Nucleus accumbens (tissue), 56 donors: ENCODE data around the gene IQSEC3.
"Not testable (repeated sequence)": the region's sequence is repeated elsewhere in the genome, so short reads cannot be mapped to it uniquely, and the experiment has no call there.

ENCODE experiments used
- DNase-seq, 56 donors: peaks; one replicate each; lab custom pipeline; 2025; lab: John Stamatoyannopoulos, UW

Gene IQSEC3

GRCh38 chr12:66428-66781 is at the start of gene IQSEC3:
Gene IQSEC3, plus strand, starts transcription at chr12:66767. Its CDS starts 116 bp downstream, at chr12:66883.
- not testable (repeated sequence) for DNase-seq

- DNase-seq: not testable (repeated sequence)
Measured at GRCh38 chr12:17370-18340, 48.9 kb upstream of the IQSEC3 start.

- not testable (repeated sequence) for DNase-seq
Measured at GRCh38 chr12:18821-19567, 47.6 kb upstream of the IQSEC3 start.

GRCh38 chr12:19906-20305 is 46.7 kb upstream of the IQSEC3 start:
- DNase-seq: not testable (repeated sequence)

GRCh38 chr12:20757-21156 is 45.8 kb upstream of the IQSEC3 start:
- no peak for DNase-seq

GRCh38 chr12:21301-22189 is 45.0 kb upstream of the IQSEC3 start:
- no peak for DNase-seq

GRCh38 chr12:22190-22529 is 44.4 kb upstream of the IQSEC3 start:
- no peak for DNase-seq

- no peak for DNase-seq
Measured at GRCh38 chr12:22530-23201, 43.9 kb upstream of the IQSEC3 start.

- not testable (repeated sequence) for DNase-seq
Measured at GRCh38 chr12:27904-28303, 38.7 kb upstream of the IQSEC3 start.

GRCh38 chr12:38775-39174 is 27.8 kb upstream of the IQSEC3 start:
- not testable (repeated sequence) for DNase-seq

- DNase-seq: not testable (repeated sequence)
Measured at GRCh38 chr12:39555-40265, 26.9 kb upstream of the IQSEC3 start.

- not testable (repeated sequence) for DNase-seq
Measured at GRCh38 chr12:44352-44751, 22.2 kb upstream of the IQSEC3 start.

- DNase-seq: not testable (repeated sequence)
Measured at GRCh38 chr12:45235-45990, 21.2 kb upstream of the IQSEC3 start.

- not testable (repeated sequence) for DNase-seq
Measured at GRCh38 chr12:45991-46358, 20.6 kb upstream of the IQSEC3 start.

GRCh38 chr12:46542-46941 is 20.0 kb upstream of the IQSEC3 start:
- DNase-seq: not testable (repeated sequence)

GRCh38 chr12:47699-48226 is 18.8 kb upstream of the IQSEC3 start:
- not testable (repeated sequence) for DNase-seq

GRCh38 chr12:49149-49548 is 17.4 kb upstream of the IQSEC3 start:
- not testable (repeated sequence) for DNase-seq

GRCh38 chr12:51087-51486 is 15.5 kb upstream of the IQSEC3 start:
- not testable (repeated sequence) for DNase-seq
